Kasumi-1 (cell line): Measurements from ENCODE around the gene RAPGEF5.
"Not testable (repeated sequence)": the region's sequence is repeated elsewhere in the genome, so short reads cannot be mapped to it uniquely, and the experiment has no call there.

ENCODE experiments used
- DNase-seq, 2 experiments: peaks; one replicate each; lab custom pipeline; 2025; lab: John Stamatoyannopoulos, UW

Gene RAPGEF5

DNA sequence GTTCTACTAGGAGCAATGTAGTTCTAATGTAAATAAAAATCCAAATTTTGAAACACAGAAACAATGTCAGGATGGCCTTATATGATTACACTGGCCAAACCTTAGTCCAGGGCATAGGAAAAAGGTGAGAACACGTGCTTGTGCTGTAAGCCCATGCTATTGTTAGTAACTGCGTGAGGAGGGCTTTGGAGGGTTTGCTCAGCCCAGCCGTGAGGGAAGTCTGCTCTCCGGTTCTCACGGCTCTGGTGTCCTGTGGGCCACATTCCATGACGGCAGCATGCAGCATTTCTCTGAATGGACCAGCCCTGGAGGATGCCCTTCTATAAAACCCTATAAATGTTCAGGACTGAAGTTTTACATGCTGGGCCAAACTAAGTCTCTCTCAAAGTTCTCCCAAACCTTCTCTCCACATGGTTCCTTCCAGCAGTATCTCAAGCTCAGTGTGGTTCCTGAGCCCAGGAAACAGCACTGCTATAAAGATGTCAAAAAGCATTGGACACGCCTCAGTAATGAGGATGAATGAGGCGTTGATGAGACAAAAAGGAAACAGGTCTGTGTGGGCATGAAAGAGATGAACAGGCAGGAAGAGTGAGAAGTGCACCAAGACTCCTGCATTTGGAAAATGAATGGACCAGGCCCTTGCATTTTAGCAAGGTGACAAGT lies 236.4 kb downstream of the RAPGEF5 start:
- DNase-seq: no peak

DNA sequence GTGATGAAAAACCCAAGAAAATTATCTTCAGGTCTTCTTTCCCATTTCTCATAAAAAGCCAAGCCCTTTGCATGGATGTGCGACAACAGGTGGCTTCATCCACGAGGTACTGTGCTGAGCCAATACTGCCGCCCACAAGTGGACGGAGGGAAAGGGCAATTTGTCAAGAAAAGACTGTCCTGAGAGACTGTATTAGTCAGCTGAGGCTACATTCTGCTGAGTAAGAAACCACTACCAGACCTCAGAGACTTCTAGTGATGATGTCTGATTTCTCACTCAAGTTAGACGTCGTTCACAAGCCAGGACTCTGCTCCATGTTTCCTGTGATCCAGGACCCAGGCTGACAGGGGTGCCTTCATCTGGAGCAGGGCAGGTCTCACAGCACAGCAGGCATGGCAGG lies 239.7 kb downstream of the RAPGEF5 start:
- no peak for DNase-seq

DNA sequence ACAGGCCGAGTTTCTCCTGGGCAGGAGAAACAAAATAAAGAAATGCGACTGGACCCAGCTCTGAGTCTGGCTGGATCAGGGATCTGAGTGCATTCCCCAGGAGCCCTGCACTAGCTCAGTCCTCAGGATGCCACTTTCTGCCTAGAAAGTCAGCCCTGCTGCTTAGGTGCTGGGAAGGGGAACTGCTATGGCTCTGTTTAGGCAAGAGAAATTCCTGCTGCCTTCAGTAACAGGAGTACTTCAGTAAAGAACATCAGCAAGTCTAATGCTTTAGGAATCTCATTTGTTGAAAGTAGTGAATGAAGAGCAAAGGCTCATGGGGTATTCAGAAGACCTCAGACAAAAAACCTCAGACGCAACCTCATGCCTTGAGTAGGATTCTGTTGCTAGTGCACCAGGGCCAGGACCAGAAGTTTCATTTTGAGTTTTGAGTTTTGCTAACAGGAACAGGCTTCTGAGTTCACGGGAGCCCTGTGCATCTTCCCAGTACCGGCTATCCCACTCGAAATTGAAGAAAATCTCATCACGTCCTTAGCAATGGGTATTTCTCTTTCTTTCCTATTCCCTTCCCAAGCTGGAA lies 240.4 kb downstream of the RAPGEF5 start:
- DNase-seq: no peak

DNA sequence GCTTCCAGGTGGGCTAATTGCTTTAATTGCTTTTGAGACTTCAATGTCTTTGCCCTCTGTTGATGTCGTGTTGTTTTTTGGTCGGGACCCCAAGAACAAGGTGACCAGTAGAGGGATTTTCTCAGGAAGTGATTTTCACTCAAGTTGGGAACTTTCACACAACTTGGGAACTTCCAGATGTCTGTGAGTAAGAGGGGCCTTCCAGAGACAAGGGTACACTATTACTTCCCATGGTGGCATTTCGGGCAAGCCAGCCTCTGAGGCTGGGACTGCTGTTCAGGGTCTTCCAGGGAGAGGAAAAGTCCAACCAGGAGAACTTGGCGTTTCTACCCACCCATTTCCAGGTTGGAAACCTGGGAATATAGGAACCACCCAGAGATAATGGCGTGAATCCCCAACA lies 241.3 kb downstream of the RAPGEF5 start:
- DNase-seq: no peak

DNA sequence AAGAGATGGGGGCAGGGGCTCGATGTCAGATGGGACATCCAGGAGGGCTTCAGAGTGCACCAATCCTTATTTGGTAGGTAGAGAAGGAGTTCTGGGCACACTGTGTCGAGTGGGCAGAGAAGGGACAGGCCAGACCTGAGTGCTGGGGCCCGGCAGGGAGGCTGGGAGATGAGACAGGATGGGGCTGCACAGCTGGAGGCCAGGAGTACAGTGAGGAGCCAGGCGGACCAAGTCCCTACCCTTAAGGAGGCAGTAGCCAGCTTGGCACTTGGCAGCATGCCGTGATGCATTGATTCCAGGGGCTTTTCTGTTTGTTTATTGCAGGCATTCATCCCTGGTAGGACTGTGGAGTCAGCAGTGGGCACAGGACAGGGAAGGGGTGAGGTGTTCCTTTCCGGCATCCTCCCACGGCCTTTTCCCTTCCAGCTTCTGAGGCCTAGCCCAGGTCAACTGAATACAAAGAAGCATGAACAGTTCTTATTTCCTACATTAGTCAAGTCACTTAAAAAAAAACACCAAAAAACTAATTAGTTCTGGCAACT lies 242.4 kb downstream of the RAPGEF5 start:
- DNase-seq: no peak

DNA sequence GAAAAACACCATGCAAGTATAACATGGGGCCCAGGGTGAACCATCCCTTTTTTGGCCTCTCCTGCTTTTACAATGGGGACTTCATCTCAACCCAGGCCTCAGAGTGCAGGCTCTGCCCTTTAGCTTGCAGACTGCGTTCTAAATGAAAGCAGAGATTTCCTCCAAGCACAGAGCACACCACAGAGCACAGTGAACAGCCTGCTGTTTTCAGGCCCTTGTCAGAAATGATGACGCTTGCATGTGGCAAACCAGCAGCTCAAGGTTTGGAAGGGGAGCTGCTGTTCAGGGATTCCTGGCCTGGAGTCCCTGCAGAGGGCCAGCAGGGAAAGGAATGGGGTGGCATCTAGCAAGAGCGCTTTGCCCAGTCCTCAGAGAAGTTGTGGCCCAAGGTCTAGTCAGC lies 243.9 kb downstream of the RAPGEF5 start:
- DNase-seq: no peak

DNA sequence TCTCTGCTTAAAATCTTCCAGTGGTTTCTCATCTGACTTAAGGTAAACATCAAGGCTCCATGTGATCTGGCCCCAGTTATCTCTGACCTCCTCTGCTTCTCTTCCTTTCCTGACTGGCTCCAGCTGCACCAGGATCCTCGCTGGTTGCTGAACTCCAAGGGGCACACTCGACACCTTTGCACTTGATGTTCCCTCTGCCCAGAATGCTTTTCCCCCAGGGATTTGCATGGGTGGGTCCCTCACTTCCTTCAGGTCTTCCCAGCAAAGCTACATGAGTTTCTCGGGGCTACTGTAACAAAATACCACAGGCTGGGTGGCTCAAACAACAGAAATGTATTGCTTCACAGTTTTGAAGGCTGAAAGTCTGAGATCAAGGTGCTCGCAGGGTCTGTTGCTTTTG lies 245.3 kb downstream of the RAPGEF5 start:
- DNase-seq: no peak

DNA sequence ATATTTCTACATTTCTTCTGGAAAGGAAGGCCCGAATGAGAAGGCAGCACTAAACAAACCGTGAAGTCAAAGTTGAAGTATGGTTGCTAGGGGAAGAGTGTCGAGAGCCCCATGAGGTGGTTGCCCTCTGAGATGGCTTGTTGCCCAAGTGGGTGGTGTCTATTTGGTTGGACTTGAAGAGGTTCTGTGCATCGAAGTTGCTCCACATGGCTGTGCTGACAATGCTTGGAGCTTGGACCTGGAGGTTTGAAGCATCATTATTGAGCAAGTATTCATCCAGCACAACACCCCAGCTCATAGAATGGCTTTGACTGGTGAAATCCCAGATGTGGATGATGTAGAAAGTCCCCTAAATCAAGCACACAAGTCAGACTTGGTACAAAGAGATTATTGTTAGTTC lies 246.1 kb downstream of the RAPGEF5 start:
- no peak for DNase-seq

DNA sequence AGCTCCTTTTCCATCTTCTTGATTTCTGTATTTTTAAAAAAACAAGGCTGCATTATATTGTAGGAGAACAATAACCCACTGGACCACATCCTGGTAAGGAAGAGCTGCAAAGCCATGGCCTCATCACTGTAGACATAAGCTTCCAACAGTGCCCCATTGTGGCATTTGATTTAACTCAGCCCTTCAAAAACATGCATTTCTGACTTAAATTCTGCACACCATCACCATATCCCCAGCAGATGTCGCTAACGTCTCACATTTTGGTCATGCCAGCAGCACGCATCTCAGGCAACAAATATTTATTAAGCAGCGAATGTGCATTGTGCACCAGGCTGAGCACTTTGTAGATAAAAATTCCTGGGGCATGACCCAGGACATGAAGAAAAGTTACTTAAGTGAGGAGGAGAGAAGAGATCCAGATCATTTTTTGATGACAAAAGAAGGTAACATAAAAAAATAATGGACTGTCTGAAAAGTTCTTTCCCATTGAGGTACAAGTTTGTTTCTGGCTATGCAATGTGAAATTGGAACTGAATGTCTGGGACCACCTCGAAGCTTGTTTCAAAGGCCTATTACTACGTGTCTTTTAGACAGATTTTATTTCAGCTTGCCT lies 246.6 kb downstream of the RAPGEF5 start:
- DNase-seq: peak; percentile 90 to 94

DNA sequence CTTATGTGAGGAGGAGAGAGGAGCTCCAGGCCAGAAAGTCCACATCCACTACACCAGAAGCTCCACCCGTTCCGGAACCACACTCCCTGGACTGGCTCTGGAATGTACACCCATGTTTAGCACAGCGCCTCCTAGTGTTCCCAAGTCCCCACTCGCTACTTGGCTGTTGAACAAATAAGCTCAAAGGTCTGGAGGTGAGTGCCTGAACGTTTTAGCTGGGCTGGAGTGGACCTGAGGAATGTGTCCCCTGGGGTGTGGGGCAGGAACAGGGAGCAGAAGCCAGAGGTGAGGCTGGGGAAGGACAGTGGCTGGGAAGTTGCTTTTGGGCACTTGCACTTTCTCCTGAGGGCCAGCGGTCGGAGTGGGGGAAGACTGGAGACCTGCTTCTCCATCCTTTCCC lies 247.2 kb downstream of the RAPGEF5 start:
- peak in 1 of 2 experiments; percentile 12 for DNase-seq

DNA sequence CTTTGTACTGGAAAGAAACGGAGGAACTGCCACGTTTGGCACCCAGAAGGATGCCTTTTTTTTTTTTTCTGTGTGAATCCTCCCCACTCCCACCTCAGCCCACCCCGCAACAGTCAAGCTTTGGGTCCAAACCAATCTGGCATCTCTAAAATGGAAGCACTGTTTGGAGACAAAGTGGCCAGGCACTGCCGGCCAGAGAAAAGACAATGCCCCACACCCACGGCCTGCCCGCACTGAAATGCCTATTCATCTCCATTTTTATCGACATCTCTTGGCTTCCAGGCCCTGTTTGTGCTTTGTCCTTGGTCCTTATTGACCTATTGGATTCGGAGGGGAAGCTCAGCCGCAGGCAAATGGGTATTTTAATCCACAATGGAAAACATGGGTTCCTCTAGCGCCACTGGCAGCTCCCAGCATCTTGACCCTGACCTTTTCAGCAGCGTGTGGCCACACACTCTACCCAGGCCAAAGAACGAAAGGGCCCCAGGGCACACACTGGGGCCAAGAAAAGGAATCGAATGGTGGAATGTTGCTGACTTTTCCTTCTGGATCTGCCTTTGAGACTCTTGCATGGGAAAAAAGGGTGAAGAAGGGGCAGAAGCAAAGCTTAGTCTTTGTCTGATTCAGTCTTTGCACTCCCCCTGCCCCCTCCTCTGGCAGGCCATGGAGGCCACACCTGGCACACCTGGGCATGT lies 248.7 kb downstream of the RAPGEF5 start:
- DNase-seq: no peak

DNA sequence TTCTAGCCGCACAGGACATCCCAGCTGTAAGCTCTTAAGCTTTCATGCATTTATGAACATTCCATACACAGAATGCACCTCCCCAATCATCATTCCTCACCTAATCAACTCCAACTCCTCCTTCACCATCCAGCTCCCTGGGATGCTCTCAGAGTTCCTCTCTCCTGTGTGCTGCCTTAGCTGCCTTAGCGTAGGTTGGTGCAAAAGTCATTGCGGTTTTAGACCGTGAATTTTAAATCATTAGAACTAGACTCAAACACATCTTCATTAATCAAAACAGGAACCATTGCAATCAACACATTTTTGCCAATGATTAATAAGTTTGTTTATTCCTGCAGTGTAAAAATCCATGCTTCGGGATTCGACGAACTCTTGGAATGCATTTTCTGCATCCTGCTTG lies 251.4 kb downstream of the RAPGEF5 start:
- no peak for DNase-seq

DNA sequence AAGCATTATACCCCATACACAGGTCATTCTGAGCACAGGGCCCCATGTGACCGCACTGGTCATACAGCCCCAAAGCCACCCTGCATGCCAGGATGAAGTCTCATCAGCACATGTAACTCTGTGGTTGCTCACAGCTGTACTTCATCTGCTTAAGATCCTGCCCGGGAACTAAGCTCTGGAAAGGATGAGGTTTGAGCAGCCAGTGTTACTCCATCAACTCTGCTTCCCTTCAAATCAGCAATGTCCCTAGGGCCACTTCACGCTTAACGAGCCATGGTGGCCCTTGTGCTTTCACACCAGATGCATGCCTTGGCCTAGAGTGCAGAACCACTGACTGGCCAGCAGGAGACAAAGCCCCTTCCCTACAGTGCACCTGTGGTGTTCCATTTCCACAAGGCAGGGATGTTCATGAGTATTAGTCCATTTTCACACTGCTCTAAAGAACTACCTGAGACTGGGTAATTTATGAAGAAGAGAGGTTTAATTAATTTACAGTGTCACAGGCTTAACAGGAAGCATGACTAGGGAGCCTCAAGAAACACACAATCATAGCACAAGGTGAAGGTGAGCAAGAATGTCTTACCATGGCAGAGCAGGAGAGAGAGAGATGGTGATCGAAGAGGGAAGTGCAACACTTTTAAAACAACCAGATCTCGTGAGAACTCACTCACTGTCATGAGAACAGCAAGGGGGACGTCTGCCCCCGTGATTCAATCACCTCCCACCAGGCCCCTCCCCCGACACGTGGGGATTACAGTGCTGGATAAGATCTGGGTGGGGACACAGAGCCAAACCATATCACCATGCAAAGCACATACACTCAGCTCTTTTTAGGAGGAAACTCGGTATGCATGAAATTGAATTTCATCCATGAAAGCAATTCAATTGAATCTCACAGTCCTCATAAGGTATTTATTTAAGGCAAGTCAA lies 262.3 kb downstream of the RAPGEF5 start:
- DNase-seq: no peak

DNA sequence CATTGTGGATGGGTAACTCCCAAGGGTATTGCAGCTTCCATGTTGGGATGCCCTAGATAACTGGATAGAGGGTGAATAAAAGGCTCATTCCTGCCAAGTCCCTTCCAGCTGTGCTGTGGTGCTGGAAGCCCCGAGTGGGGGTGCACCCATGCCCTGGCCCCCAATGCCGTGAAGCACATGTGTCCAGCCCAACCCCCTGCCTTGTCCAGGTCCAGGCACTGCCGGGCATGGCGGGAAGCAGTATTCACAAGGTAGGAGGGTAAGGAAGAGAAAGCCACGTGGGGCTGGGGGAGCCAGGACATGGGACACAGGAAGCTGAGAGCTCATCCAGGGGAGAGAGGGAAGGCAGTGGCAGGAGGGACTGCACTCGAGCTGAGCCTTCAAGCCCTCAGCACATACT lies 263.0 kb downstream of the RAPGEF5 start:
- no peak for DNase-seq

DNA sequence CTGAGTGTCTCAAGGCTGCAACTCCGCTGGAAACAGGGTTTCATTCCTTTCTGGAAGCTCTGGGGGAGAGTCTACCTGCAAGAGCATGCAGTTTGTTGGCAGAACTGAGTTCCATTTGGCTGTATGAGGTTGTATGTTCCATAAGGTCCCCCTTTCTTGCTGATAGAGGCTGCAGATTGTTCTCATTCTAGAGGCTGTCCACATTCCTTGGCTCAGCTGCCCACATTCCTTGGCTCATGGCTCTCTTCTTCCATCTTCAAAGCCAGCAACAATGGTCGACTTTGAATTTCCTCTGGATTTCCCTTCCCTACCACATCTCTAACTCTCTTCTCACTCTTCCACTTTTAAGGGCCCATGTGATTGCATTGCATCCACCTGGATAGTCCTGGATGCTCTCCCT lies 264.0 kb downstream of the RAPGEF5 start:
- no peak for DNase-seq

DNA sequence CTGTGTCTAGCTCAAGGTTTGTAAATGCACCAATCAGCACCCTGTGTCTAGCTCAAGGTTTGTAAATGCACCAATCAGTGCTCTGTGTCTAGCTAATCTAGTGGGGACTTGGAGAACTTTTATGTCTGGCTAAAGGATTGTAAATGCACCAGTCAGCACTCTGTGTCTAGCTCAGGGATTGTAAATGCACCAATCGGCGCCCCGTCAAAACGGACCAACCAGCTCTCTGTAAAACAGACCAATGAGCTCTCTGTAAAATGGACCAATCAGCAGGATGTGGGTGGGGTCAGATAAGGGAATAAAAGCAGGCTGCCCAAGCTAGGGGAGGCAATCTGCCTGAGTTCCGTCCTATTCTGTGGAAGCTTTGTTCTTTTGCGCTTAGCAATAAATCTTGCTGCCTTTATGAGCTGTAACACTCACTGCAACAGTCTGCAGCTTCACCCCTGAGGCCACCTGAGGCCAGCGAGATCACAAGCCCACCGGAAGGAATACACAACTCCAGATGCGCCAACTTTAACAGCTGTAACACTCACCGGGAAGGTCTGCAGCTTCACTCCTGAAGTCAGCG lies 265.9 kb downstream of the RAPGEF5 start:
- not testable (repeated sequence) for DNase-seq

DNA sequence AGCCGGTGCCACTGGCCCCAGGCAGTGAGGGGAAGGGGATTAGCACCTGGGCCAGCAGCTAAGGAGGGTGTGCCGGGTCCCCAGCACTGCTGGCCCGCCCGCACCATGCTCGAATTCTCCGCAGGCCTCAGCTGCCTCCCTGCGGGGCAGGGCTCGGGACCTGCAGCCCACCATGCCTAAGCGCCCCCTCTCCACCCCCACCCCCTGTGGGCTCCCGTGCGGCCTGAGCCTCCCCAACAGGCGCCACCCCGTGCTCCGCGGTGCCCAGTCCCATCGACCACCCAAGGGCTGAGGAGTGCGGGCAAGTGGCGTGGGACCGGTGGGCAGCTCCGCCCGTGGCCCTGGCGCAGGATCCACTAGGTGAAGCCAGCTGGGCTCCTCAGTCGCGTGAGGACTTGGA lies 266.4 kb downstream of the RAPGEF5 start:
- no peak for DNase-seq

DNA sequence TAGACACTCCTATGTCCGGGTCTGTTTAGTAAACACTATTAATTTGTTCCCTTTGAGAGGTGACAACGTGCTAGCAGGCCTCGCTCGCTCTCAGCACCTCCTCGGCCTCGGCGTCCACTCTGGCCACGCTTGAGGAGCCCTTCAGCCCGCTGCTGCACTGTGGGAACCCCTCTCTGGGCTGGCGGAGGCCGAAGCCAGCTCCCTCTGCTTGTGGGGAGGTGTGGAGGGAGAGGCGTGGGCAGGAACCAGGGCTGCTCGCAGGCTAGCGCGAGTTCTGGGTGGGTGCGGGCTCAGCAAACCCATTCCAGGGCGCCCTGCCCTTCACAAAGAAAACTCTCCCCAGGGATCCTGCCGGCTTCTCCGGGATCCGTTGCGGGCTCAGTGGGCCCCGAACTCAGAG lies 266.8 kb downstream of the RAPGEF5 start:
- no peak for DNase-seq

DNA sequence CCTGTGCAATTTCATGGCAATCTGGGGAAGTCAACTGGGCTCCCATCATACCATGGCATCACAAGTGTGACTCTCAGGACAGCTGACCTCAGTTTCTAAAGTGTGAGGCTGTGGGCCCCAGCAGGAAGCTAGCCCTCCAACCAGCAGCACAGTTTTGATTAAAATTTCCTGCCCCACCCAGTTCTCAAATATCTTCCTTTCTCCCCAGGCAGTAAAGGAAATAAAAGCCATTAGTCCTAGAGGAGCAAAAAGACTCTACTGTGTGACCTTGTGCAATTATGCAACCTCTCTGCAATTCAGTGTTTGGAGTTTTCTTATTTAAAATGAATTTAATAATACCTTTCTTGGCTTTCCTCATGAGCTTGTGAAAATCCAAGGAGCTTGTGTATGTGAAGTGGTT lies 268.1 kb downstream of the RAPGEF5 start:
- DNase-seq: no peak

DNA sequence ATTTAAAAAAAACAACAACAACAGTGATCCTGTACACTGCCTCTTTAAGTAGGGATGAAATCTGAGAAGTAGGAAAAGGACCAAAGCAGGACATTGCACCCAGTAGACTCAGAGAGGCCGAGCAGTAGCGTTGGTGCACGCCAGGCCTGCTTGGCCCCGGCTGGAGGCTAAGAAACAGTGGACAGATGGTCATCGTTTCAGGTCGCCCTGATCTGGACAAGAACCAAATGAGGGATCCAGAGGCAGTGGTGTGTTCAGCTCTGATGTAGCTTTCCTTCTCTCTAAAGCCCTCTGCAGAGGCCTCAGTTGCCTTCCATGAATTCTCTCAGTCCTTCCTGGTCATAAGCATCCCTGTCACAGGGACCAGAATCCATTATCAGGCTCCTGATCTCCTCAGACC lies 269.1 kb downstream of the RAPGEF5 start:
- DNase-seq: no peak

DNA sequence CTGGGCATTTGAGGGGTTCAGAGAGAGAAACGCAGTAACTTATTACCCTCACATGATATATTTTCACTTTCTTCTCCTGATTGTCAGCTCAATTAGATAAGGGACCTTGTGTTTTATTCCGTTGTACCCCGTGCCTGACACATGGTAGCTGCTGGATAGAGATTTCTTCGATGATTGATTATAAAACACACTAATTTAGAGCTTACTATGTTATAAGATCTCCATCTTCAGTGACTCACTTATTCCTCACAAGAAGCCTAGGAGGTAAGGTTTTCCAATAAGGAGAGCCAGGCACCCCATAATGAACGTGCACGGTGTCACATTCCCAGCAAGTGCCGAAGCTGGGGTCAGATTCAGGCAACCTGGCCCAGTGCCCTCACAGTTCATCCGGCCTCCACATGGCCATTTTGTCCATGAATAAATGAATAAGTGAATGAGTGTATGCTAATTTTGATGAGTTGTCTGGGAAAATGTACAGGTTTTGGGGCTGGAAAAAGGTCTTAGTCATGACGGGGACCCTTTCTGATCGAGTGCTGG lies 273.2 kb downstream of the RAPGEF5 start:
- DNase-seq: peak; percentile 42 to 69
